HCT116 (cell line): ENCODE results near the gene UBTF. TPM values are rescaled to one million over a fixed set of nuclear protein-coding genes. Genes with fewer than 3 reads are reported as not detected.

Source experiments
- ATAC-seq: fragments of 200-7000 bp; cut with Tn5 transposase; 2 replicates; pipeline ENCODE4 v1.9.1; 2020; ENCODE audit warnings: mild to moderate bottlenecking, moderate library complexity
- BruUV-seq: library from RNA; stranded (reverse); fragments of 400-500 nt; replicated peaks from 2 replicates; lab custom pipeline; 2021; lab: Mats Ljungman, UMichigan
- CTCF ChIA-PET: fragments of 300-600 bp; sonication (Branson Sonifier 250); formaldehyde crosslinking; loops from one replicate; lab custom pipeline; 2021; ENCODE audit warnings: antibody characterized with exemption; lab: Charles Lee
- POLR2A ChIA-PET: fragments of 300-600, 350-600 bp; sonication (Branson Sonifier 250); formaldehyde crosslinking; loops from one replicate; lab custom pipeline; 2021; ENCODE audit warnings: antibody characterized with exemption; lab: Charles Lee
- RAD21 ChIA-PET, 2 experiments: fragments of 300-600 bp; sonication (Branson Sonifier 250); formaldehyde crosslinking; loops; one replicate each; lab custom pipeline; 2023; ENCODE audit warnings: low total read pairs in 2 of 2; ENCODE audit not compliant: uncharacterized antibody in 2 of 2, unreplicated experiment in 2 of 2, low non-redundant PET in 1 of 2; lab: Charles Lee
- DNase-seq: peaks from one replicate; pipeline ENCODE4 v3.0.0-alpha.2; 2010; ENCODE audit warnings: low read depth, low spot score
- H2AFZ ChIP-seq: fragments of 200-600 bp; shearing (Covaris generic), sonication (generic); 2 replicates; pipeline ENCODE4 v1.6.1; 2017; ENCODE audit warnings: low read depth, mixed run types, mixed read lengths, antibody characterized with exemption, low read length; ENCODE audit not compliant: poor library complexity, severe bottlenecking
- H3K27ac ChIP-seq: 2 replicates; pipeline ENCODE4 v1.5.1; 2012; ENCODE audit warnings: low read depth, low read length
- H3K27me3 ChIP-seq: fragments of 200-600 bp; sonication (generic); 2 replicates; pipeline ENCODE4 v1.6.1; 2016; ENCODE audit warnings: mixed run types, low read length, mixed read lengths; ENCODE audit not compliant: insufficient read depth
- H3K36me3 ChIP-seq, 2 experiments: fragments of 200-500 bp in 1 of 2; fragments of 200-600 bp in 1 of 2; sonication (Bioruptor generic) in 1 of 2; sonication (generic) in 1 of 2; 2 replicates each; pipeline versions ENCODE4 v1.5.1 to v1.6.1; 2014 to 2016; ENCODE audit warnings: low read length in 2 of 2, inconsistent platforms in 1 of 2, mixed read lengths in 1 of 2, mixed run types in 1 of 2; ENCODE audit not compliant: insufficient read depth in 2 of 2, control insufficient read depth in 1 of 2
- H3K4me1 ChIP-seq, 2 experiments: fragments of 200-600 bp in 1 of 2; sonication (generic) in 1 of 2; 2 replicates each; pipeline versions ENCODE4 v1.5.1 to v1.6.1; 2012 to 2017; ENCODE audit warnings: low read length in 2 of 2, inconsistent platforms in 1 of 2, mild to moderate bottlenecking in 1 of 2, mixed read lengths in 1 of 2, mixed run types in 1 of 2, moderate library complexity in 1 of 2; ENCODE audit not compliant: insufficient read depth in 2 of 2, control insufficient read depth in 1 of 2
- H3K4me2 ChIP-seq: fragments of 200-600 bp; sonication (generic); 2 replicates; pipeline ENCODE4 v1.6.1; 2017; ENCODE audit warnings: mixed run types, low read length, mixed read lengths
- H3K4me3 ChIP-seq, 2 experiments: fragments of 200-600 bp in 1 of 2; sonication (generic) in 1 of 2; replicated peaks in 1 of 2; 2 replicates each; pipeline ENCODE4 v1.5.1; 2011 to 2016; ENCODE audit warnings: low read length in 2 of 2, control low read depth in 1 of 2, low read depth in 1 of 2, mild to moderate bottlenecking in 1 of 2, mixed read lengths in 1 of 2, mixed run types in 1 of 2
- H3K79me2 ChIP-seq: fragments of 200-600 bp; sonication (generic); 2 replicates; pipeline ENCODE4 v1.6.1; 2017; ENCODE audit warnings: mild to moderate bottlenecking, mixed run types, low read length, moderate library complexity, mixed read lengths; ENCODE audit not compliant: insufficient read depth
- H3K9ac ChIP-seq: fragments of 200-600 bp; sonication (generic); 2 replicates; pipeline ENCODE4 v1.6.1; 2016; ENCODE audit warnings: low read length, mixed read lengths
- H3K9me2 ChIP-seq: fragments of 200-600 bp; sonication (generic), shearing (Covaris generic); 2 replicates; pipeline ENCODE4 v1.6.1; 2017; ENCODE audit warnings: mixed run types, mild to moderate bottlenecking, moderate library complexity; ENCODE audit not compliant: insufficient read depth
- H3K9me3 ChIP-seq, 2 experiments: fragments of 200-500 bp in 1 of 2; fragments of 200-600 bp in 1 of 2; sonication (Bioruptor generic) in 1 of 2; sonication (generic) in 1 of 2; 2 replicates each; pipeline ENCODE4 v1.6.1; 2014 to 2017; ENCODE audit warnings: low read length in 2 of 2, mixed read lengths in 2 of 2, inconsistent platforms in 1 of 2, low read depth in 1 of 2, mild to moderate bottlenecking in 1 of 2, mixed run types in 1 of 2, moderate library complexity in 1 of 2; ENCODE audit not compliant: control insufficient read depth in 1 of 2, insufficient read depth in 1 of 2
- H4K20me1 ChIP-seq: fragments of 200-600 bp; sonication (generic), shearing (Covaris generic); 2 replicates; pipeline ENCODE4 v1.6.1; 2017; ENCODE audit warnings: mixed run types, mild to moderate bottlenecking, moderate library complexity; ENCODE audit not compliant: insufficient read depth
- CTCF ChIP-seq, 3 experiments: fragments of 200-600 bp in 1 of 3; sonication (generic) in 1 of 3; IDR thresholded peaks in 2 of 3; conservative IDR thresholded peaks in 1 of 3; 2 replicates each; pipeline ENCODE4 v1.5.1; 2012 to 2017; ENCODE audit warnings: low read depth in 2 of 3, low read length in 2 of 3, antibody characterized with exemption in 1 of 3, borderline replicate concordance in 1 of 3, control low read depth in 1 of 3, mild to moderate bottlenecking in 1 of 3, mixed read lengths in 1 of 3, mixed run types in 1 of 3, moderate library complexity in 1 of 3; ENCODE audit not compliant: insufficient read depth in 1 of 3
- ELF1 ChIP-seq: IDR thresholded peaks from 2 replicates; pipeline ENCODE4 v1.6.1; 2012; ENCODE audit warnings: low read depth, borderline replicate concordance
- RAD21 ChIP-seq: IDR thresholded peaks from 2 replicates; pipeline ENCODE4 v1.6.1; 2012; ENCODE audit warnings: low read depth, mild to moderate bottlenecking
- intact Hi-C: fragments of 100-400 bp; cut with micrococcal nuclease; formaldehyde crosslinking; loops from 2 replicates; pipeline ENCODE4 v1.10.0; 2022
- total RNA-seq: library from RNA; stranded (reverse); gene quantifications from one replicate; pipeline ENCODE4 v1.2.1, GENCODE V29; 2021; ENCODE audit not compliant: unreplicated experiment
- TF ChIP-seq, protein P1 (sequence below): IDR thresholded peaks from 2 replicates; pipeline ENCODE4 v1.6.1; 2011; ENCODE audit warnings: mild to moderate bottlenecking, low read length, moderate library complexity; ENCODE audit not compliant: insufficient replicate concordance; ENCODE audit errors: extremely low read depth
- TF ChIP-seq, protein P2 (sequence below): IDR thresholded peaks from 2 replicates; pipeline ENCODE4 v1.6.1; 2012

The UBTF gene
- total RNA-seq, 1 experiment from 2014 or later, result 84.3 TPM

GRCh38 chr17:44186307-44187130 lies 33.0 kb downstream of the UBTF start, which contains the start of gene TMUB2 (continued):
- TF ChIP-seq, protein P1, sequence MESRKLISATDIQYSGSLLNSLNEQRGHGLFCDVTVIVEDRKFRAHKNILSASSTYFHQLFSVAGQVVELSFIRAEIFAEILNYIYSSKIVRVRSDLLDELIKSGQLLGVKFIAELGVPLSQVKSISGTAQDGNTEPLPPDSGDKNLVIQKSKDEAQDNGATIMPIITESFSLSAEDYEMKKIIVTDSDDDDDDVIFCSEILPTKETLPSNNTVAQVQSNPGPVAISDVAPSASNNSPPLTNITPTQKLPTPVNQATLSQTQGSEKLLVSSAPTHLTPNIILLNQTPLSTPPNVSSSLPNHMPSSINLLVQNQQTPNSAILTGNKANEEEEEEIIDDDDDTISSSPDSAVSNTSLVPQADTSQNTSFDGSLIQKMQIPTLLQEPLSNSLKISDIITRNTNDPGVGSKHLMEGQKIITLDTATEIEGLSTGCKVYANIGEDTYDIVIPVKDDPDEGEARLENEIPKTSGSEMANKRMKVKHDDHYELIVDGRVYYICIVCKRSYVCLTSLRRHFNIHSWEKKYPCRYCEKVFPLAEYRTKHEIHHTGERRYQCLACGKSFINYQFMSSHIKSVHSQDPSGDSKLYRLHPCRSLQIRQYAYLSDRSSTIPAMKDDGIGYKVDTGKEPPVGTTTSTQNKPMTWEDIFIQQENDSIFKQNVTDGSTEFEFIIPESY, result no peak
- TF ChIP-seq, protein P2, sequence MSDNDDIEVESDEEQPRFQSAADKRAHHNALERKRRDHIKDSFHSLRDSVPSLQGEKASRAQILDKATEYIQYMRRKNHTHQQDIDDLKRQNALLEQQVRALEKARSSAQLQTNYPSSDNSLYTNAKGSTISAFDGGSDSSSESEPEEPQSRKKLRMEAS, result peak; percentile 40; the same call in 1 of the 2 replicates
- TF ChIP-seq ELF1, result peak; percentile 85; the same call in 1 of the 2 replicates

GRCh38 chr17:44184212-44184810 lies 35.2 kb downstream of the UBTF start:
- Histone ChIP-seq H3K27ac (no peak overlapping the region; the same call in 1 of the 2 replicates), H3K9ac (no peak overlapping the region), H3K4me1 (peaks cover 7 to 20% of the 10 kb centered on the region in 2 experiments; a peak in 3 of 4 replicates), H3K36me3 (peaks cover 15 to 17% of the 10 kb centered on the region in 2 experiments; a peak in 3 of 4 replicates)
- RAD21 ChIA-PET, result interaction anchor here in 1 of 2 experiments (0.6 kb wide), 1 partner anchor 23 kb away, joined by 3 read pairs; no protein-coding TSS in a partner anchor
- TF ChIP-seq CTCF (IDR thresholded peaks at IDR 0.05 in 2 of 3, conservative IDR thresholded peaks at IDR 0.05 in 1 of 3; ENCODE audit: borderline replicate concordance in 1 of 3, insufficient read depth in 1 of 3, low read depth in 2 of 3, low read length in 2 of 3) (0 out of 6 replicates have a peak, but pooled peaks of 1 of the 3 experiments have one; percentile 5), RAD21 (no peak)
- TF ChIP-seq, all 23 proteins: peak for 1
- H3K9me2 ChIP-seq, result no peaks in the 10 kb centered on the region
- ATAC-seq (no peak), DNase-seq (no peak)
- H3K4me3 ChIP-seq, result no peak overlapping the region; a peak in 1 of 4 replicates
- H4K20me1 ChIP-seq, result no peaks in the 10 kb centered on the region
- H2AFZ ChIP-seq, result no peak overlapping the region
- BruUV-seq, result no TSS peak
- H3K9me3 ChIP-seq, result no peaks in the 10 kb centered on the region
- H3K27me3 ChIP-seq, result no peaks in the 10 kb centered on the region
- peaks cover 63% of the 10 kb centered on the region for H3K79me2 ChIP-seq
- POLR2A ChIA-PET, result interaction anchor here (0.8 to 1.7 kb wide), 2 partner anchors 12 to 14 kb away, joined by 3 to 5 read pairs; partner anchors contain the start of gene ASB16
- intact Hi-C loops, result no loop called here
- H3K4me2 ChIP-seq, result peak overlapping the region; percentile 69; the same call in 1 of the 2 replicates
- CTCF ChIA-PET, result interaction anchor here (1.4 kb wide), 1 partner anchor 161 kb away, joined by 4 read pairs; the partner anchor contains the start of gene GRN
